IMR-90 (cell line): ENCODE data around the gene CMKLR1. TPM values are rescaled to one million over a fixed set of nuclear protein-coding genes. Genes with fewer than 3 reads are reported as not detected.

Experiments
- ATAC-seq: fragments of 200-7000 bp; cut with Tn5 transposase; 2 replicates; pipeline ENCODE4 v1.9.1; 2020; ENCODE audit warnings: low read depth, mild to moderate bottlenecking, moderate library complexity
- BruUV-seq: library from RNA; stranded (reverse); fragments of 400-500 nt; replicated peaks from 2 replicates; lab custom pipeline; 2021; lab: Mats Ljungman, UMichigan
- CTCF ChIA-PET: fragments of 300-600 bp; formaldehyde crosslinking; extraction: SDS; loops from one replicate; lab custom pipeline; 2021; ENCODE audit warnings: antibody characterized with exemption; lab: Yijun Ruan, JAX
- POLR2A ChIA-PET: fragments of 300-600 bp; sonication (Branson Sonifier 250); formaldehyde crosslinking; loops from one replicate; lab custom pipeline; 2022; ENCODE audit warnings: antibody characterized with exemption; ENCODE audit not compliant: unreplicated experiment; lab: Charles Lee
- DNase-seq: peaks from one replicate; pipeline ENCODE4 v3.0.0; 2013
- H2AFZ ChIP-seq: replicated peaks from 2 replicates; pipeline ENCODE3; 2013; ENCODE audit warnings: low read length, mild to moderate bottlenecking; ENCODE audit not compliant: poor library complexity
- H2AK5ac ChIP-seq: 2 replicates; pipeline ENCODE4 v1.6.1; 2013; ENCODE audit warnings: low read depth, low read length, inconsistent platforms
- H2AK9ac ChIP-seq: replicated peaks from 2 replicates; pipeline ENCODE3; 2013; ENCODE audit warnings: mild to moderate bottlenecking, low read depth, low read length, moderate library complexity; ENCODE audit not compliant: poor library complexity
- H2BK120ac ChIP-seq: 2 replicates; pipeline ENCODE4 v1.6.1; 2013; ENCODE audit warnings: low read depth, low read length, inconsistent platforms
- H2BK15ac ChIP-seq: 3 replicates; pipeline ENCODE4 v1.6.1; 2013; ENCODE audit warnings: low read depth, low read length, inconsistent platforms
- H2BK20ac ChIP-seq: 2 replicates; pipeline ENCODE4 v1.6.1; 2013; ENCODE audit warnings: low read depth, mild to moderate bottlenecking, inconsistent platforms, low read length, moderate library complexity
- H2BK5ac ChIP-seq: 2 replicates; pipeline ENCODE4 v1.6.1; 2013; ENCODE audit warnings: mild to moderate bottlenecking, low read depth, low read length, inconsistent platforms; ENCODE audit not compliant: poor library complexity, severe bottlenecking
- H3K14ac ChIP-seq: replicated peaks from 2 replicates; pipeline ENCODE4 v1.6.1; 2013; ENCODE audit warnings: low read depth, low read length, inconsistent platforms
- H3K18ac ChIP-seq: 2 replicates; pipeline ENCODE4 v1.6.1; 2013; ENCODE audit warnings: low read depth, low read length, control low read depth
- H3K23ac ChIP-seq: 2 replicates; pipeline ENCODE4 v1.6.1; 2013; ENCODE audit warnings: low read depth, low read length, inconsistent platforms
- H3K27ac ChIP-seq: 2 replicates; pipeline ENCODE4 v1.5.1; 2013; ENCODE audit warnings: mild to moderate bottlenecking, control low read depth, low read length; ENCODE audit not compliant: insufficient read depth
- H3K27me3 ChIP-seq: 2 replicates; pipeline ENCODE4 v1.6.1; 2013; ENCODE audit warnings: low read length; ENCODE audit not compliant: control insufficient read depth, insufficient read depth
- H3K36me3 ChIP-seq: 2 replicates; pipeline ENCODE4 v1.6.1; 2013; ENCODE audit warnings: low read length, mixed read lengths; ENCODE audit not compliant: control insufficient read depth, insufficient read depth
- H3K4ac ChIP-seq: 2 replicates; pipeline ENCODE4 v1.6.1; 2013; ENCODE audit warnings: low read depth, low read length, inconsistent platforms
- H3K4me1 ChIP-seq: 2 replicates; pipeline ENCODE4 v1.6.1; 2013; ENCODE audit warnings: low read length, mixed read lengths; ENCODE audit not compliant: control insufficient read depth, insufficient read depth
- H3K4me2 ChIP-seq: 2 replicates; pipeline ENCODE4 v1.6.1; 2013; ENCODE audit warnings: low read depth, mild to moderate bottlenecking, control low read depth, low read length, moderate library complexity
- H3K4me3 ChIP-seq: 2 replicates; pipeline ENCODE4 v1.5.1; 2013; ENCODE audit warnings: low read depth, mild to moderate bottlenecking, control low read depth, low read length, moderate library complexity; ENCODE audit not compliant: insufficient read depth
- H3K56ac ChIP-seq: 2 replicates; pipeline ENCODE4 v1.6.1; 2013; ENCODE audit warnings: low read length, inconsistent platforms; ENCODE audit not compliant: insufficient read depth; ENCODE audit errors: extremely low read depth
- H3K79me1 ChIP-seq, 2 experiments: 2 replicates each; pipeline ENCODE4 v1.6.1; 2013; ENCODE audit warnings: low read length in 2 of 2, inconsistent platforms in 1 of 2, low read depth in 1 of 2
- H3K9ac ChIP-seq: 2 replicates; pipeline ENCODE4 v1.6.1; 2013; ENCODE audit warnings: low read depth, low read length, control low read depth
- H3K9me1 ChIP-seq: 2 replicates; pipeline ENCODE4 v1.6.1; 2013; ENCODE audit warnings: low read length, inconsistent platforms; ENCODE audit not compliant: insufficient read depth
- H3K9me3 ChIP-seq: 2 replicates; pipeline ENCODE4 v1.6.1; 2013; ENCODE audit warnings: low read length; ENCODE audit not compliant: control insufficient read depth, insufficient read depth
- H4K20me1 ChIP-seq: 2 replicates; pipeline ENCODE4 v1.6.1; 2013; ENCODE audit warnings: low read length, inconsistent platforms; ENCODE audit not compliant: insufficient read depth
- H4K5ac ChIP-seq: 2 replicates; pipeline ENCODE4 v1.6.1; 2013; ENCODE audit warnings: mild to moderate bottlenecking, low read depth, low read length, control low read depth
- H4K8ac ChIP-seq, 2 experiments: 2 replicates each; pipeline ENCODE4 v1.6.1; 2013; ENCODE audit warnings: low read depth in 2 of 2, low read length in 2 of 2, control low read depth in 1 of 2, inconsistent platforms in 1 of 2
- H4K91ac ChIP-seq: 2 replicates; pipeline ENCODE4 v1.6.1; 2013; ENCODE audit warnings: low read depth, low read length, inconsistent platforms; ENCODE audit not compliant: insufficient read depth
- CEBPB ChIP-seq: IDR thresholded peaks from 2 replicates; pipeline ENCODE4 v1.6.1; 2012; ENCODE audit warnings: low read depth, low read length, improper control_type of control experiment
- CHD1 ChIP-seq: IDR thresholded peaks from 2 replicates; pipeline ENCODE4 v1.6.1; 2012; ENCODE audit warnings: low read depth, low read length, improper control_type of control experiment
- MXI1 ChIP-seq: IDR thresholded peaks from 2 replicates; pipeline ENCODE4 v1.6.1; 2012; ENCODE audit warnings: low read depth, mild to moderate bottlenecking, low read length, moderate library complexity, borderline replicate concordance
- RFX5 ChIP-seq: IDR thresholded peaks from 2 replicates; pipeline ENCODE4 v1.8.0; 2012; ENCODE audit warnings: low read depth, mild to moderate bottlenecking, low read length, moderate library complexity
- SMC3 ChIP-seq: fragments of 150-350 bp; IDR thresholded peaks from 2 replicates; pipeline ENCODE4 v1.6.1; 2016; ENCODE audit warnings: low read depth, mild to moderate bottlenecking, antibody characterized with exemption, low read length, moderate library complexity
- USF2 ChIP-seq: fragments of 150-350 bp; IDR thresholded peaks from 2 replicates; pipeline ENCODE4 v1.6.1; 2017; ENCODE audit warnings: mild to moderate bottlenecking, antibody characterized with exemption, low read length, low read depth
- WGBS, 2 experiments: methylation state at CpG; one replicate each; pipeline versions ENCODE4 v1.1.5 to v1.1.7; 2013; ENCODE audit warnings: missing lambda C conversion rate in 2 of 2; ENCODE audit not compliant: insufficient read length in 1 of 2; ENCODE audit errors: extremely low coverage in 2 of 2; 5-methylcytosine and 5-hydroxymethylcytosine counted together
- dilution Hi-C: fragments of 300-500 bp; cut with HindIII; formaldehyde crosslinking; loops from one replicate; pipeline ENCODE4 v1.14.3; 2018; ENCODE audit warnings: low sequenced_read_pairs; ENCODE audit not compliant: unreplicated experiment
- in situ Hi-C: fragments of 300-500 bp; cut with MboI; formaldehyde crosslinking; loops from 3 replicates; pipeline ENCODE4 v1.14.3; 2019; ENCODE audit warnings: low sequenced_read_pairs, inconsistent platforms, mixed read lengths
- intact Hi-C: fragments of 100-400 bp; cut with micrococcal nuclease; formaldehyde crosslinking; loops from 2 replicates; pipeline ENCODE4 v1.10.0; 2022
- polyA plus RNA-seq, 3 experiments: library from polyadenylated mRNA; depleted of rRNA; stranded (reverse); fragments of >200 nt; gene quantifications; 2 replicates each; pipeline ENCODE4 v1.2.3, GENCODE V29; 2012; ENCODE audit warnings: low replicate concordance in 1 of 3
- total RNA-seq: library from RNA; depleted of rRNA; stranded (reverse); fragments of >200 nt; gene quantifications from 2 replicates; pipeline ENCODE4 v1.2.3, GENCODE V29; 2012

CMKLR1 gene
- total and polyA plus RNA-seq, 2 of the 4 experiments (the other 2 are of a cell fraction): not detected

GRCh38 chr12:108381787-108382436 is 42.8 kb upstream of the CMKLR1 start:
- BruUV-seq: no TSS peak
- H4K8ac ChIP-seq: no peak overlapping the region
- DNase-seq: no peak
- no peak overlapping the region for H2AFZ ChIP-seq
- no peak overlapping the region for H2BK15ac ChIP-seq
- H3K56ac ChIP-seq: no peak overlapping the region
- no peaks in the 10 kb centered on the region for H4K20me1 ChIP-seq
- H3K79me1 ChIP-seq: no peaks in the 10 kb centered on the region
- H4K5ac ChIP-seq: no peak overlapping the region
- CTCF ChIA-PET: no interaction called here
- no peak overlapping the region for H3K14ac ChIP-seq
- no peak overlapping the region for H3K4me3 ChIP-seq
- no peak for ATAC-seq
- no peaks in the 10 kb centered on the region for H3K4me1 ChIP-seq
- H3K23ac ChIP-seq: no peak overlapping the region
- no peak overlapping the region for H3K4me2 ChIP-seq
- H3K18ac ChIP-seq: no peak overlapping the region
- no peaks in the 10 kb centered on the region for H3K27me3 ChIP-seq
- no peak overlapping the region for H3K9ac ChIP-seq
- no peak overlapping the region for H2AK5ac ChIP-seq
- in situ Hi-C loops: no loop called here
- no peaks in the 10 kb centered on the region; the same call in 1 of the 2 replicates for H3K9me3 ChIP-seq
- dilution Hi-C loops: no loop called here
- H3K27ac ChIP-seq: no peak overlapping the region
- no peak overlapping the region for H3K4ac ChIP-seq
- no peak overlapping the region for H2BK5ac ChIP-seq
- no peak overlapping the region for H2AK9ac ChIP-seq
- no peak overlapping the region for H2BK20ac ChIP-seq
- H4K91ac ChIP-seq: no peak overlapping the region
- no peaks in the 10 kb centered on the region for H3K9me1 ChIP-seq
- POLR2A ChIA-PET: no interaction called here
- intact Hi-C loops: no loop called here
- TF ChIP-seq CEBPB: no peak
- TF ChIP-seq CHD1: no peak
- no peak for TF ChIP-seq SMC3
- no peak for TF ChIP-seq MXI1
- no peak for TF ChIP-seq USF2
- no peak for TF ChIP-seq RFX5
- H3K36me3 ChIP-seq: no peaks in the 10 kb centered on the region
- WGBS, 2 experiments: no CpG with 5 or more reads among the region's 8 CpGs
- no peak overlapping the region for H2BK120ac ChIP-seq
